Measurements from ENCODE around the gene UCN3. TPM values are rescaled to one million over a fixed set of nuclear protein-coding genes. Genes with fewer than 3 reads are reported as not detected.

The UCN3 gene
- total RNA-seq, 2 donors from 2014 or later = not detected

GRCh38 chr10:5354068-5354467 is 10.7 kb upstream of the UCN3 start:
- no peak for ATAC-seq (ENCODE audit: insufficient number of reproducible peaks, low FRiP score, low read depth)

GRCh38 chr10:5355594-5356301 is 9.0 kb upstream of the UCN3 start:
- DNase-seq (ENCODE audit: low spot score) = no peak
- TF ChIP-seq CTCF (IDR thresholded peaks at IDR 0.05) = no peak
- H3K4me3 ChIP-seq = no peak overlapping the region
- no peak overlapping the region for H3K27ac ChIP-seq
- no peaks in the 10 kb centered on the region for H3K4me1 ChIP-seq (ENCODE audit: control insufficient read depth in 1 of 2, low read depth in 2 of 2)
- ATAC-seq (ENCODE audit: insufficient number of reproducible peaks, low FRiP score, low read depth) = no peak
- H3K27me3 ChIP-seq (replicated peaks; ENCODE audit: insufficient read depth) = peaks cover 6% of the 10 kb centered on the region
- H3K36me3 ChIP-seq = no peaks in the 10 kb centered on the region
- no peaks in the 10 kb centered on the region for H3K9me3 ChIP-seq

More at GRCh38 chr10:5354068-5354467, 10.7 kb upstream of the UCN3 start:
- TF ChIP-seq CTCF (IDR thresholded peaks at IDR 0.05) = no peak
- no peaks in the 10 kb centered on the region for H3K9me3 ChIP-seq
- H3K36me3 ChIP-seq = no peaks in the 10 kb centered on the region
- H3K4me1 ChIP-seq (ENCODE audit: control insufficient read depth in 1 of 2, low read depth in 2 of 2) = no peaks in the 10 kb centered on the region
- no peak overlapping the region for H3K27ac ChIP-seq
- DNase-seq (ENCODE audit: low spot score) = no peak
- H3K4me3 ChIP-seq = no peak overlapping the region
- H3K27me3 ChIP-seq (replicated peaks; ENCODE audit: insufficient read depth) = peaks cover 6% of the 10 kb centered on the region

GRCh38 chr10:5356302-5356763 is 8.4 kb upstream of the UCN3 start:
- Histone ChIP-seq H3K36me3 (no peaks in the 10 kb centered on the region), H3K9me3 (no peaks in the 10 kb centered on the region), H3K4me1 (ENCODE audit: control insufficient read depth in 1 of 2, low read depth in 2 of 2) (no peaks in the 10 kb centered on the region), H3K4me3 (no peak overlapping the region), H3K27me3 (replicated peaks; ENCODE audit: insufficient read depth) (peaks cover 6% of the 10 kb centered on the region), H3K27ac (no peak overlapping the region)
- DNase-seq (ENCODE audit: low spot score) (no peak), ATAC-seq (ENCODE audit: insufficient number of reproducible peaks, low FRiP score, low read depth) (no peak)
- TF ChIP-seq CTCF (IDR thresholded peaks at IDR 0.05) = no peak

GRCh38 chr10:5360318-5360915 is 4.3 kb upstream of the UCN3 start:
- Histone ChIP-seq H3K36me3 (no peaks in the 10 kb centered on the region), H3K4me3 (no peak overlapping the region), H3K27ac (no peak overlapping the region), H3K9me3 (no peaks in the 10 kb centered on the region), H3K27me3 (replicated peaks; ENCODE audit: insufficient read depth) (no peaks in the 10 kb centered on the region), H3K4me1 (ENCODE audit: control insufficient read depth in 1 of 2, low read depth in 2 of 2) (no peaks in the 10 kb centered on the region)
- DNase-seq (ENCODE audit: low spot score) (no peak), ATAC-seq (ENCODE audit: insufficient number of reproducible peaks, low FRiP score, low read depth) (no peak)
- no peak for TF ChIP-seq CTCF (IDR thresholded peaks at IDR 0.05)

GRCh38 chr10:5361966-5362365 is 2.8 kb upstream of the UCN3 start:
- Histone ChIP-seq H3K36me3 (no peaks in the 10 kb centered on the region), H3K27me3 (replicated peaks; ENCODE audit: insufficient read depth) (no peaks in the 10 kb centered on the region)
- no peak for ATAC-seq (ENCODE audit: insufficient number of reproducible peaks, low FRiP score, low read depth)

More at GRCh38 chr10:5361966-5362365, 2.8 kb upstream of the UCN3 start:
- H3K27ac ChIP-seq = no peak overlapping the region
- no peaks in the 10 kb centered on the region for H3K9me3 ChIP-seq
- no peak for TF ChIP-seq CTCF (IDR thresholded peaks at IDR 0.05)
- DNase-seq (ENCODE audit: low spot score) = no peak
- H3K4me1 ChIP-seq (ENCODE audit: control insufficient read depth in 1 of 2, low read depth in 2 of 2) = no peaks in the 10 kb centered on the region
- H3K4me3 ChIP-seq = no peak overlapping the region
